ENCODE measurements around the gene MYOM1.
A peak's percentile ranks its signal among the peaks of the same experiment; 100 is the strongest.

MYOM1 gene

GRCh38 chr18:3251963-3252277 lies 32.2 kb upstream of the MYOM1 start:
- H4K8ac ChIP-seq (ENCODE audit: low read depth, low read length), result no peak overlapping the region
- no peak overlapping the region for H3K4me2 ChIP-seq (ENCODE audit: insufficient read depth, low read length, poor library complexity, severe bottlenecking)
- peaks cover 17 to 79% of the 10 kb centered on the region in 2 donors for H3K36me3 ChIP-seq (replicated peaks in 1 of 2; ENCODE audit: control insufficient read depth in 2 of 2, insufficient read depth in 2 of 2, low read length in 2 of 2)
- H3K79me1 ChIP-seq (ENCODE audit: low read depth, low read length), result peaks cover 5% of the 10 kb centered on the region
- no peak overlapping the region for H3K4ac ChIP-seq (ENCODE audit: low read length)
- H2AFZ ChIP-seq (ENCODE audit: low read length), result no peak overlapping the region
- H2BK15ac ChIP-seq (ENCODE audit: low read length), result no peak overlapping the region
- H3K9ac ChIP-seq (ENCODE audit: low read depth, low read length, poor library complexity), result no peak overlapping the region
- no peak overlapping the region for H2BK12ac ChIP-seq (ENCODE audit: low read length)
- no peak overlapping the region for H4K91ac ChIP-seq (ENCODE audit: low read depth, low read length, poor library complexity)
- H3K4me1 ChIP-seq (ENCODE audit: control insufficient read depth in 2 of 2, insufficient read depth in 1 of 2, low read depth in 1 of 2, low read length in 2 of 2), result peaks cover 0 to 1% of the 10 kb centered on the region in 2 donors
- no peak overlapping the region for H3K18ac ChIP-seq (ENCODE audit: low read length)
- no peak overlapping the region for H2AK5ac ChIP-seq (ENCODE audit: low read depth, low read length)
- no peak overlapping the region for H3K27ac ChIP-seq (replicated peaks; ENCODE audit: low read length)
- H3K14ac ChIP-seq (ENCODE audit: low read length), result no peak overlapping the region
- no peaks in the 10 kb centered on the region for H3K27me3 ChIP-seq (ENCODE audit: control insufficient read depth in 3 of 3, insufficient read depth in 3 of 3, low read depth in 1 of 3, low read length in 3 of 3)
- no peak overlapping the region for H3K23ac ChIP-seq (ENCODE audit: low read depth, low read length, poor library complexity)
- peaks cover 0 to 2% of the 10 kb centered on the region in 2 donors for H3K9me3 ChIP-seq (replicated peaks in 1 of 2; ENCODE audit: control insufficient read depth in 2 of 2, insufficient read depth in 1 of 2, low read depth in 1 of 2, low read length in 2 of 2)
- no peak overlapping the region for H2BK120ac ChIP-seq (ENCODE audit: low read depth, low read length)
- H3K4me3 ChIP-seq (ENCODE audit: low read length in 2 of 2), result no peak overlapping the region
- no CpG with 5 or more reads among the region's 3 CpGs for WGBS, 2 donors (ENCODE audit: extremely low coverage in 2 of 2, insufficient read length in 2 of 2, insufficient replicate concordance in 1 of 2)
- no peak for DNase-seq (ENCODE audit: low spot score)
- H2BK5ac ChIP-seq (ENCODE audit: low read length), result no peak overlapping the region

DNA sequence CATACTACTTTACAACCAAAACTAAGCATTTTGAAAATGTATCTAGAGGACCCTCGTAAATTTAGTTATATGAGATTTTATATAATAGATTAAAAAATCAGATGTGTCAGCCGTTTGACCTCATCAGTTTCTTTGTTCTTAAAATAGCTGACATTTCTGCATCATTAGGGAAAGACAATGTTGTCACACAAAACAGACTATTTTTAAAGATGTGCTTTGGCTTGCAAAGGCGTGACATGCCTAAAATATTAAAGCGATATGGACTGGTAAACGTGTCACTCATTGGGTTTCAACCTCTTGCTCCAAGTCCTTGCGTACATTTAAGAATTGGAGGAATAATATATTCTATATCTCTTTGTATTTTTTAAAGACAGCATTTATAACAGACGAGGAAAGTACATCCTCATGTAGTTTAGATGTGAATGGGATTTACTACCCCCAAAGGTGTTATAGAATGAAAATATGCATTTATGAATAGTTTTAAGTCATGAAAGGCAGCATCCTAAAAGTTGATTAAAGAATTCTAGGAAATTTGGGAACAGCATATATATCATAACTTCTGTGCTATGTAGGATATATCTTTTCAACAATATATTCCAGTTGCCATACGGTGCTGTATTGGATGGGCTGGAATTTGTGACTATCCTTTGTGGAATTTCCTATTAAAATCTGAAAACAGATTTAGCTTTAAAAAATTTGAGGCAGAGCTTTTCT lies 31.6 kb upstream of the MYOM1 start:
- Histone ChIP-seq H4K8ac (ENCODE audit: low read depth, low read length) (no peak overlapping the region), H3K79me1 (ENCODE audit: low read depth, low read length) (peaks cover 5% of the 10 kb centered on the region), H4K91ac (ENCODE audit: low read depth, low read length, poor library complexity) (no peak overlapping the region), H3K9ac (ENCODE audit: low read depth, low read length, poor library complexity) (no peak overlapping the region), H2BK12ac (ENCODE audit: low read length) (no peak overlapping the region), H3K14ac (ENCODE audit: low read length) (no peak overlapping the region), H2AK5ac (ENCODE audit: low read depth, low read length) (no peak overlapping the region), H3K4me3 (ENCODE audit: low read length in 2 of 2) (no peak overlapping the region), H3K9me3 (replicated peaks in 1 of 2; ENCODE audit: control insufficient read depth in 2 of 2, insufficient read depth in 1 of 2, low read depth in 1 of 2, low read length in 2 of 2) (peaks cover 2 to 7% of the 10 kb centered on the region in 2 donors), H2BK15ac (ENCODE audit: low read length) (no peak overlapping the region), H2BK5ac (ENCODE audit: low read length) (no peak overlapping the region), H3K4me2 (ENCODE audit: insufficient read depth, low read length, poor library complexity, severe bottlenecking) (no peak overlapping the region), H3K36me3 (replicated peaks in 1 of 2; ENCODE audit: control insufficient read depth in 2 of 2, insufficient read depth in 2 of 2, low read length in 2 of 2) (peaks cover 14 to 73% of the 10 kb centered on the region in 2 donors), H3K27ac (replicated peaks; ENCODE audit: low read length) (no peak overlapping the region), H3K4me1 (ENCODE audit: control insufficient read depth in 2 of 2, insufficient read depth in 1 of 2, low read depth in 1 of 2, low read length in 2 of 2) (peaks cover 0 to 3% of the 10 kb centered on the region in 2 donors), H3K27me3 (ENCODE audit: control insufficient read depth in 3 of 3, insufficient read depth in 3 of 3, low read depth in 1 of 3, low read length in 3 of 3) (no peaks in the 10 kb centered on the region), H3K18ac (ENCODE audit: low read length) (no peak overlapping the region), H3K23ac (ENCODE audit: low read depth, low read length, poor library complexity) (no peak overlapping the region), H3K4ac (ENCODE audit: low read length) (no peak overlapping the region), H2AFZ (ENCODE audit: low read length) (no peak overlapping the region), H2BK120ac (ENCODE audit: low read depth, low read length) (no peak overlapping the region)
- no CpG with 5 or more reads among the region's 8 CpGs for WGBS, 2 donors (ENCODE audit: extremely low coverage in 2 of 2, insufficient read length in 2 of 2, insufficient replicate concordance in 1 of 2)
- no peak for DNase-seq (ENCODE audit: low spot score)

GRCh38 chr18:3250237-3251107 lies 30.7 kb upstream of the MYOM1 start:
- Histone ChIP-seq H3K79me1 (ENCODE audit: low read depth, low read length) (peaks cover 5% of the 10 kb centered on the region), H3K23ac (ENCODE audit: low read depth, low read length, poor library complexity) (no peak overlapping the region), H3K27ac (replicated peaks; ENCODE audit: low read length) (no peak overlapping the region), H2BK120ac (ENCODE audit: low read depth, low read length) (no peak overlapping the region), H3K27me3 (ENCODE audit: control insufficient read depth in 3 of 3, insufficient read depth in 3 of 3, low read depth in 1 of 3, low read length in 3 of 3) (no peaks in the 10 kb centered on the region), H2BK5ac (ENCODE audit: low read length) (no peak overlapping the region), H3K9ac (ENCODE audit: low read depth, low read length, poor library complexity) (no peak overlapping the region), H3K9me3 (replicated peaks in 1 of 2; ENCODE audit: control insufficient read depth in 2 of 2, insufficient read depth in 1 of 2, low read depth in 1 of 2, low read length in 2 of 2) (peaks cover 2 to 12% of the 10 kb centered on the region in 2 donors), H3K4me1 (ENCODE audit: control insufficient read depth in 2 of 2, insufficient read depth in 1 of 2, low read depth in 1 of 2, low read length in 2 of 2) (peaks cover 0 to 3% of the 10 kb centered on the region in 2 donors), H2AK5ac (ENCODE audit: low read depth, low read length) (no peak overlapping the region), H2BK12ac (ENCODE audit: low read length) (no peak overlapping the region), H4K91ac (ENCODE audit: low read depth, low read length, poor library complexity) (no peak overlapping the region), H2BK15ac (ENCODE audit: low read length) (no peak overlapping the region), H3K4me2 (ENCODE audit: insufficient read depth, low read length, poor library complexity, severe bottlenecking) (no peak overlapping the region), H4K8ac (ENCODE audit: low read depth, low read length) (no peak overlapping the region), H3K18ac (ENCODE audit: low read length) (no peak overlapping the region), H3K14ac (ENCODE audit: low read length) (no peak overlapping the region), H2AFZ (ENCODE audit: low read length) (no peak overlapping the region), H3K4ac (ENCODE audit: low read length) (no peak overlapping the region), H3K4me3 (ENCODE audit: low read length in 2 of 2) (no peak overlapping the region), H3K36me3 (replicated peaks in 1 of 2; ENCODE audit: control insufficient read depth in 2 of 2, insufficient read depth in 2 of 2, low read length in 2 of 2) (peaks cover 12 to 64% of the 10 kb centered on the region in 2 donors)
- no peak for DNase-seq (ENCODE audit: low spot score)
- no CpG with 5 or more reads among the region's 6 CpGs for WGBS, 2 donors (ENCODE audit: extremely low coverage in 2 of 2, insufficient read length in 2 of 2, insufficient replicate concordance in 1 of 2)

- H3K9me3 ChIP-seq (replicated peaks in 1 of 2; ENCODE audit: control insufficient read depth in 2 of 2, insufficient read depth in 1 of 2, low read depth in 1 of 2, low read length in 2 of 2), result peaks cover 2 to 12% of the 10 kb centered on the region in 2 donors
- no peak overlapping the region for H3K27ac ChIP-seq (replicated peaks; ENCODE audit: low read length)
- peaks cover 5% of the 10 kb centered on the region for H3K79me1 ChIP-seq (ENCODE audit: low read depth, low read length)
- H2BK120ac ChIP-seq (ENCODE audit: low read depth, low read length), result no peak overlapping the region
- H3K18ac ChIP-seq (ENCODE audit: low read length), result no peak overlapping the region
- H3K4ac ChIP-seq (ENCODE audit: low read length), result no peak overlapping the region
- no peaks in the 10 kb centered on the region for H3K27me3 ChIP-seq (ENCODE audit: control insufficient read depth in 3 of 3, insufficient read depth in 3 of 3, low read depth in 1 of 3, low read length in 3 of 3)
- H3K9ac ChIP-seq (ENCODE audit: low read depth, low read length, poor library complexity), result no peak overlapping the region
- no peak overlapping the region for H3K14ac ChIP-seq (ENCODE audit: low read length)
- H2BK5ac ChIP-seq (ENCODE audit: low read length), result no peak overlapping the region
- no peak overlapping the region for H2AK5ac ChIP-seq (ENCODE audit: low read depth, low read length)
- H2BK12ac ChIP-seq (ENCODE audit: low read length), result no peak overlapping the region
- no peak overlapping the region for H2BK15ac ChIP-seq (ENCODE audit: low read length)
- no peak overlapping the region for H4K91ac ChIP-seq (ENCODE audit: low read depth, low read length, poor library complexity)
- H4K8ac ChIP-seq (ENCODE audit: low read depth, low read length), result no peak overlapping the region
- H3K36me3 ChIP-seq (replicated peaks in 1 of 2; ENCODE audit: control insufficient read depth in 2 of 2, insufficient read depth in 2 of 2, low read length in 2 of 2), result peaks cover 5 to 48% of the 10 kb centered on the region in 2 donors
- no peak overlapping the region for H3K23ac ChIP-seq (ENCODE audit: low read depth, low read length, poor library complexity)
- no peak overlapping the region for H3K4me2 ChIP-seq (ENCODE audit: insufficient read depth, low read length, poor library complexity, severe bottlenecking)
- no CpG with 5 or more reads among the region's 9 CpGs for WGBS, 2 donors (ENCODE audit: extremely low coverage in 2 of 2, insufficient read length in 2 of 2, insufficient replicate concordance in 1 of 2)
- H3K4me1 ChIP-seq (ENCODE audit: control insufficient read depth in 2 of 2, insufficient read depth in 1 of 2, low read depth in 1 of 2, low read length in 2 of 2), result peaks cover 0 to 3% of the 10 kb centered on the region in 2 donors
- H3K4me3 ChIP-seq (ENCODE audit: low read length in 2 of 2), result peak overlapping the region in 1 of 2 donors; percentile 93
- DNase-seq (ENCODE audit: low spot score), result no peak
- no peak overlapping the region for H2AFZ ChIP-seq (ENCODE audit: low read length)
Observed at GRCh38 chr18:3248658-3249359, 29.0 kb upstream of the MYOM1 start.
